Measurements from ENCODE around the gene KLHDC7B.
"Not testable (repeated sequence)": the region's sequence is repeated elsewhere in the genome, so short reads cannot be mapped to it uniquely, and the experiment has no call there.

KLHDC7B gene

GRCh38 chr22:50529897-50530579 lies 15.7 kb upstream of the KLHDC7B start, which contains the start of gene TYMP:
TYMP (minus strand) TSS chr22:50530012; CDS start chr22:50529709, 303 bp downstream.
- peak within 1 kb of the TSS; percentile 43 for H3K4me3 ChIP-seq (replicated peaks; ENCODE audit: low read depth, low read length)

GRCh38 chr22:50530580-50530876 lies 15.2 kb upstream of the KLHDC7B start:
- DNase-seq (ENCODE audit: extremely low read depth, low read depth) = no peak
- peak overlapping the region; percentile 43 for H3K4me3 ChIP-seq (replicated peaks; ENCODE audit: low read depth, low read length)
- no peak for TF ChIP-seq CTCF (IDR thresholded peaks at IDR 0.05; ENCODE audit: low read depth, low read length, missing control alignments)

More at GRCh38 chr22:50529897-50530579, 15.7 kb upstream of the KLHDC7B start, which contains the start of gene TYMP:
- TF ChIP-seq CTCF (IDR thresholded peaks at IDR 0.05; ENCODE audit: low read depth, low read length, missing control alignments) = no peak
- DNase-seq (ENCODE audit: extremely low read depth, low read depth) = no peak

- no peak for DNase-seq (ENCODE audit: extremely low read depth, low read depth)
- H3K4me3 ChIP-seq (replicated peaks; ENCODE audit: low read depth, low read length) = peak overlapping the region; percentile 43
- TF ChIP-seq CTCF (IDR thresholded peaks at IDR 0.05; ENCODE audit: low read depth, low read length, missing control alignments) = no peak
These were observed 14.7 kb upstream of the KLHDC7B start for GRCh38 chr22:50530877-50531545.

DNA sequence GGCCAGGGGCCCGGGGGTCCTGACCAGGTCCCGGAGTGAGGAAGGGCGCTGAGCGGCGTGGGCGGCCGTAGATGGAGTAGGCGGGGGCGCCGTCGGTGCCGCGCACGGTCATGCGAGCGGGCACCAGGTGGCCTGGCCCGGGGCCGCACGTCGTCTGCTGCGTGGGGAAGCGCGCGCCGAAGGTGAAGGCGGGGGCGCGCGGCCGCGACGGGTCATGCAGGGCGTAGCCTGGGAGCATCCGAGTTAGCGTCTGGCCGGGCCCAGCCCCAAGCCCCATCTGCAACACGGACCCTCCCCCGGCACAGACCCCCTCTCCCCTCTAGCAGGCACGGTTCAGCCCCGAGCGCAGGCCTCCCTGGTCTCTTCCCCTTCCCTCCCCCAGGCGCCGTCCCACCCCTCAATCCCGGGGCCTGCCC lies 14.1 kb upstream of the KLHDC7B start:
- H3K4me3 ChIP-seq (replicated peaks; ENCODE audit: low read depth, low read length) = peak overlapping the region; percentile 43
- no peak for TF ChIP-seq CTCF (IDR thresholded peaks at IDR 0.05; ENCODE audit: low read depth, low read length, missing control alignments)
- no peak for DNase-seq (ENCODE audit: extremely low read depth, low read depth)

DNA sequence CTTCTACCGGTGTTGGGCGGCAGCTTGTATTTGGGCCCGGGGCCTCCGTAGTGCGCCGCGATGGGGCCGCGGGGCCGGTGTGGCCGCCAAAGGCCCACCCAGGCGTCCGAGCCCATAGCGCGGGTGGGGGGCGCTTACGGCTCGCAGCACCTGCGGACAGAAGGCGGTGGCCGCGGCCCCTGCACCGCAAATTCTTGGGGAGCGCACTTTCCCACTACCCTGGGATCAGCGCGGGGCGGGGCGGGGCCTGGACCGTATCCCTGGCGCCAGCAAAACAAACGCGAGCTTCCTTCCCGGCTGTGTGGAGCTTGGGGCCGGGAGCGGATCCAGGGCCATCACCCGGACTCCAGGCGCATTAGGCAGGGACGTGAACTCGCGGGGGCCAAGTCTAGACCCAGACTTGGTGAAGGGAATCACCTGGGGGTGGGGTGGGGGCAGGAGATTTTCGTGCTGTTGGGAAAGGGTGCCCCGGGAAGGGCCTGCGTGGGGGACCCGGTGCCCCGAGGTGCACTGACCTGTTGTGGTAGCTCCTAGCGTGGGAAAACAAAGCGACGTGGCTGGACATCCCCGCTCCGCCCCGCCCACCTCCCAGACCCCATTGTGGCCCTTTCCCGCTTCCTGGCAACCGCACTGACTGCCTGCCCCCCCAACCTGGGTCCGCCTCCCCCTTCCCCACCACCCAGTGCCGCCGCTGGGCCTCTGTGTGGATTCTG lies 13.6 kb upstream of the KLHDC7B start:
- no peak for DNase-seq (ENCODE audit: extremely low read depth, low read depth)
- no peak for TF ChIP-seq CTCF (IDR thresholded peaks at IDR 0.05; ENCODE audit: low read depth, low read length, missing control alignments)
- peak overlapping the region; percentile 43 for H3K4me3 ChIP-seq (replicated peaks; ENCODE audit: low read depth, low read length)

- no peak overlapping the region for H3K4me3 ChIP-seq (replicated peaks; ENCODE audit: low read depth, low read length)
These were observed 12.6 kb upstream of the KLHDC7B start for GRCh38 chr22:50532824-50533796.

GRCh38 chr22:50533856-50534711 lies 11.6 kb upstream of the KLHDC7B start:
- H3K4me3 ChIP-seq (replicated peaks; ENCODE audit: low read depth, low read length); DNase-seq (ENCODE audit: extremely low read depth, low read depth): not testable (repeated sequence)

More at GRCh38 chr22:50532824-50533796, 12.6 kb upstream of the KLHDC7B start:
- TF ChIP-seq CTCF (IDR thresholded peaks at IDR 0.05; ENCODE audit: low read depth, low read length, missing control alignments) = no peak
- no peak for DNase-seq (ENCODE audit: extremely low read depth, low read depth)
